Nephron (organoid): Measurements from ENCODE around the gene DLD.

Source experiments
- H3K27ac Mint-ChIP-seq, 3 experiments: 2 replicates each; pipeline ENCODE4 v1.8.0; 2020; ENCODE audit warnings: mixed read lengths in 3 of 3, mild to moderate bottlenecking in 2 of 3, moderate library complexity in 1 of 3
- H3K27me3 Mint-ChIP-seq: 2 replicates; pipeline ENCODE4 v1.8.0; 2021; ENCODE audit warnings: low read depth, mild to moderate bottlenecking, moderate library complexity, mixed read lengths
- H3K36me3 Mint-ChIP-seq: 2 replicates; pipeline ENCODE4 v1.8.0; 2020; ENCODE audit warnings: low read depth, mixed read lengths
- H3K4me1 Mint-ChIP-seq: 2 replicates; pipeline ENCODE4 v1.8.0; 2020; ENCODE audit warnings: mixed read lengths
- H3K4me3 Mint-ChIP-seq, 3 experiments: 2 replicates each; pipeline ENCODE4 v1.8.0; 2020; ENCODE audit warnings: mild to moderate bottlenecking in 3 of 3, mixed read lengths in 3 of 3, moderate library complexity in 2 of 3
- H3K9me3 Mint-ChIP-seq: 2 replicates; pipeline ENCODE4 v1.8.0; 2020; ENCODE audit warnings: mixed read lengths
- TF ChIP-seq, protein P1 (sequence below), 3 experiments: fragments of 200-600 bp; sonication (generic); IDR thresholded peaks; one replicate each; pipeline ENCODE4 v1.5.0; 2021; ENCODE audit warnings: antibody characterized with exemption in 3 of 3; ENCODE audit not compliant: unreplicated experiment in 3 of 3

The DLD gene

DNA sequence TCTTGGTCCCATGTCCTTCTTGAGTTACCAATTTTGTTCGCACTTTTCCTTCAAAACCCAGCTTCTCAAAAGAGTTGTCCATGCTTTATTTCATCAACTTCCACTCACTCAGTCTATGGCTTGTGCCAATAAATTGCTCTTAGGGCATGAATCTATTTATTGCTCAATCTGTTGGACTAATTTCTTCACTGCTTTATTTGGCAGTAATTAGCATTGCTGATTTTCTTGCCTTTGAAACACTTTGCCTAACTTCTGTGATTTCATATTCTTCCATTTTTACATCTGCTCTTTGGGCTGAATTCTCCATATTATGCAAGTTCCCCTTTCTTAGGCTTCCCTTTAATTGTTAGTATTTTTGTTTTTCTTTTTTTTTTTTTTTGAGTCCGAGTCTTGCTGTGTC lies 16.8 kb downstream of the DLD start:
- Mint-ChIP-seq H3K27ac (no peak overlapping the region), H3K4me3 (no peak overlapping the region), H3K4me1 (no peaks in the 10 kb centered on the region), H3K27me3 (no peaks in the 10 kb centered on the region), H3K9me3 (peaks cover 3% of the 10 kb centered on the region), H3K36me3 (peaks cover 74% of the 10 kb centered on the region)
- TF ChIP-seq, protein P1, sequence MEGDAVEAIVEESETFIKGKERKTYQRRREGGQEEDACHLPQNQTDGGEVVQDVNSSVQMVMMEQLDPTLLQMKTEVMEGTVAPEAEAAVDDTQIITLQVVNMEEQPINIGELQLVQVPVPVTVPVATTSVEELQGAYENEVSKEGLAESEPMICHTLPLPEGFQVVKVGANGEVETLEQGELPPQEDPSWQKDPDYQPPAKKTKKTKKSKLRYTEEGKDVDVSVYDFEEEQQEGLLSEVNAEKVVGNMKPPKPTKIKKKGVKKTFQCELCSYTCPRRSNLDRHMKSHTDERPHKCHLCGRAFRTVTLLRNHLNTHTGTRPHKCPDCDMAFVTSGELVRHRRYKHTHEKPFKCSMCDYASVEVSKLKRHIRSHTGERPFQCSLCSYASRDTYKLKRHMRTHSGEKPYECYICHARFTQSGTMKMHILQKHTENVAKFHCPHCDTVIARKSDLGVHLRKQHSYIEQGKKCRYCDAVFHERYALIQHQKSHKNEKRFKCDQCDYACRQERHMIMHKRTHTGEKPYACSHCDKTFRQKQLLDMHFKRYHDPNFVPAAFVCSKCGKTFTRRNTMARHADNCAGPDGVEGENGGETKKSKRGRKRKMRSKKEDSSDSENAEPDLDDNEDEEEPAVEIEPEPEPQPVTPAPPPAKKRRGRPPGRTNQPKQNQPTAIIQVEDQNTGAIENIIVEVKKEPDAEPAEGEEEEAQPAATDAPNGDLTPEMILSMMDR (IDR thresholded peaks at IDR 0.05; ENCODE audit: unreplicated experiment in 3 of 3): no peak

- TF ChIP-seq, protein P1 (IDR thresholded peaks at IDR 0.05; ENCODE audit: unreplicated experiment in 3 of 3): no peak
- no peak overlapping the region for H3K4me3 Mint-ChIP-seq
- no peaks in the 10 kb centered on the region for H3K27me3 Mint-ChIP-seq
- no peak overlapping the region for H3K27ac Mint-ChIP-seq
- no peaks in the 10 kb centered on the region for H3K4me1 Mint-ChIP-seq
- H3K9me3 Mint-ChIP-seq: peaks cover 3% of the 10 kb centered on the region
- H3K36me3 Mint-ChIP-seq: peaks cover 78% of the 10 kb centered on the region
These were observed 18.5 kb downstream of the DLD start for GRCh38 chr7:107909445-107909844.

- H3K4me1 Mint-ChIP-seq: no peaks in the 10 kb centered on the region
- H3K27me3 Mint-ChIP-seq: no peaks in the 10 kb centered on the region
- H3K9me3 Mint-ChIP-seq: peaks cover 3% of the 10 kb centered on the region
- H3K4me3 Mint-ChIP-seq: no peak overlapping the region
- TF ChIP-seq, protein P1 (IDR thresholded peaks at IDR 0.05; ENCODE audit: unreplicated experiment in 3 of 3): no peak
- no peak overlapping the region for H3K27ac Mint-ChIP-seq
- H3K36me3 Mint-ChIP-seq: peaks cover 79% of the 10 kb centered on the region
These were observed 21.0 kb downstream of the DLD start for GRCh38 chr7:107911981-107912380.

DNA sequence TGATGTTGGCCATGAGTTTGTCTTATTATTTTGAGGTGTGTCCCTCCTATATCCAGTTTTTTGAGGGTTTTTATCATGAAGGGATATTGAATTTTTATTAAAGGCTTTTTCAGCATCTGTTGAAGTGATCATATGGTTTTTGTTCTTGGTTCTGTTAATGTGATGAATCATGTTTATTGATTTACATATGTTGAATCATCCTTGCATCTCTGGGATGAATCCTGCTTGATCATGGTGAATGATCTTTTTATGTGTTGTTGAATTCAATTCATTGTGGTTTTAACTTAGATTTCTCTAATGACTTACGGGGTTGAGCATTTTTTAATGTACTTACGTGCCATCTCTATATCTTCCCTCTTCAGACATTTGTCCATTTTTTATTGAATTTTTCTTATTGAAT lies 22.9 kb downstream of the DLD start:
- H3K9me3 Mint-ChIP-seq: peaks cover 3% of the 10 kb centered on the region
- no peak overlapping the region for H3K4me3 Mint-ChIP-seq
- H3K36me3 Mint-ChIP-seq: peaks cover 84% of the 10 kb centered on the region
- no peaks in the 10 kb centered on the region for H3K27me3 Mint-ChIP-seq
- H3K27ac Mint-ChIP-seq: no peak overlapping the region
- H3K4me1 Mint-ChIP-seq: peaks cover 4% of the 10 kb centered on the region
- TF ChIP-seq, protein P1 (IDR thresholded peaks at IDR 0.05; ENCODE audit: unreplicated experiment in 3 of 3): no peak

- Mint-ChIP-seq H3K27ac (no peak overlapping the region), H3K36me3 (peaks cover 82% of the 10 kb centered on the region), H3K4me3 (no peak overlapping the region), H3K4me1 (peaks cover 9% of the 10 kb centered on the region), H3K27me3 (no peaks in the 10 kb centered on the region), H3K9me3 (peaks cover 3% of the 10 kb centered on the region)
- TF ChIP-seq, protein P1 (IDR thresholded peaks at IDR 0.05; ENCODE audit: unreplicated experiment in 3 of 3): no peak
These were observed 23.8 kb downstream of the DLD start for GRCh38 chr7:107914831-107915230.

DNA sequence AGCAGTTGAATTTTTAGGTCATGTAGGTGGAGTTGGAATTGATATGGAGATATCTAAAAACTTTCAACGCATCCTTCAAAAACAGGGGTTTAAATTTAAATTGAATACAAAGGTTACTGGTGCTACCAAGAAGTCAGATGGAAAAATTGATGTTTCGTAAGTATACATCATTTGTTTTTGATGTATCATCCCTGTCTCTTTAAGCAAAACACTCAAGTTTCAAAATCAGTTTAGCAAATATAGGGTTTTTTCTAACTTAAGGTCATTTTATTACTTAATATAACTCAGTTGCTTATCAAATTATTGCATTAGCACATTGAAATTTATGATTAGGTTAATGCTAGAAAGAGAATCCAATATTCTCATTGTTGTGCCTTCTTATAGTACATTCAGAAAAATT lies 24.6 kb downstream of the DLD start:
- H3K36me3 Mint-ChIP-seq: peaks cover 82% of the 10 kb centered on the region
- TF ChIP-seq, protein P1 (IDR thresholded peaks at IDR 0.05; ENCODE audit: unreplicated experiment in 3 of 3): no peak
- H3K27me3 Mint-ChIP-seq: no peaks in the 10 kb centered on the region
- peaks cover 16% of the 10 kb centered on the region for H3K4me1 Mint-ChIP-seq
- no peak overlapping the region for H3K27ac Mint-ChIP-seq
- no peak overlapping the region for H3K4me3 Mint-ChIP-seq
- peaks cover 3% of the 10 kb centered on the region for H3K9me3 Mint-ChIP-seq
